ENCODE measurements around the gene PUS1.
"Not testable (repeated sequence)": the region's sequence is repeated elsewhere in the genome, so short reads cannot be mapped to it uniquely, and the experiment has no call there.

The PUS1 gene

GRCh38 chr12:131934535-131934934 lies 5.5 kb downstream of the PUS1 start:
- no peak for DNase-seq (ENCODE audit: low read depth, low spot score)

GRCh38 chr12:131938082-131938481 lies 9.0 kb downstream of the PUS1 start:
- DNase-seq (ENCODE audit: low read depth, low spot score) = no peak

GRCh38 chr12:131939007-131939406 lies 9.9 kb downstream of the PUS1 start:
- no peak for DNase-seq (ENCODE audit: low read depth, low spot score)

- no peak for DNase-seq (ENCODE audit: low read depth, low spot score)
Measured at GRCh38 chr12:131940141-131940547, 11.1 kb downstream of the PUS1 start.

GRCh38 chr12:131941116-131941986 lies 12.3 kb downstream of the PUS1 start:
- no peak for DNase-seq (ENCODE audit: low read depth, low spot score)

- no peak for DNase-seq (ENCODE audit: low read depth, low spot score)
Measured at GRCh38 chr12:131941987-131942341, 12.9 kb downstream of the PUS1 start.

- no peak for DNase-seq (ENCODE audit: low read depth, low spot score)
Measured at GRCh38 chr12:131942671-131943070, 13.6 kb downstream of the PUS1 start.

- no peak for DNase-seq (ENCODE audit: low read depth, low spot score)
Measured at GRCh38 chr12:131943389-131943788, 14.3 kb downstream of the PUS1 start.

- DNase-seq (ENCODE audit: low read depth, low spot score) = no peak
Measured at GRCh38 chr12:131943876-131944275, 14.8 kb downstream of the PUS1 start.

GRCh38 chr12:131944601-131945251 lies 15.7 kb downstream of the PUS1 start:
- DNase-seq (ENCODE audit: low read depth, low spot score) = no peak

GRCh38 chr12:131946757-131947156 lies 17.7 kb downstream of the PUS1 start:
- DNase-seq (ENCODE audit: low read depth, low spot score) = no peak

GRCh38 chr12:131947482-131948027 lies 18.5 kb downstream of the PUS1 start:
- no peak for DNase-seq (ENCODE audit: low read depth, low spot score)

- DNase-seq (ENCODE audit: low read depth, low spot score) = no peak
Measured at GRCh38 chr12:131948166-131948712, 19.2 kb downstream of the PUS1 start.

- DNase-seq (ENCODE audit: low read depth, low spot score) = not testable (repeated sequence)
Measured at GRCh38 chr12:131948713-131949430, 19.8 kb downstream of the PUS1 start.

GRCh38 chr12:131949431-131950181 lies 20.5 kb downstream of the PUS1 start, which contains the start of gene EP400:
Gene EP400, plus strand, starts transcription at chr12:131949942. Its CDS starts 10,678 bp downstream, at chr12:131960620.
- DNase-seq (ENCODE audit: low read depth, low spot score) = no peak

GRCh38 chr12:131950182-131950913 lies 21.3 kb downstream of the PUS1 start:
- no peak for DNase-seq (ENCODE audit: low read depth, low spot score)

GRCh38 chr12:131953810-131954209 lies 24.7 kb downstream of the PUS1 start:
- not testable (repeated sequence) for DNase-seq (ENCODE audit: low read depth, low spot score)

GRCh38 chr12:131954460-131954859 lies 25.4 kb downstream of the PUS1 start:
- not testable (repeated sequence) for DNase-seq (ENCODE audit: low read depth, low spot score)

GRCh38 chr12:131959116-131959515 lies 30.0 kb downstream of the PUS1 start:
- DNase-seq (ENCODE audit: low read depth, low spot score) = no peak
